Measurements from ENCODE around the gene PEX7. TPM values are rescaled to one million over a fixed set of nuclear protein-coding genes. Genes with fewer than 3 reads are reported as not detected.

PEX7 gene
- total RNA-seq, 4 donors from 2014 or later: 9.0 to 21.5 (median 11.7) TPM; not detected in 1

- intact Hi-C loops (cut with DNase I; ENCODE audit: low total_unique reads): no loop called here
- Histone ChIP-seq H3K4me1 (no peaks in the 10 kb centered on the region), H3K36me3 (no peaks in the 10 kb centered on the region), H3K9me3 (no peaks in the 10 kb centered on the region), H3K27me3 (no peaks in the 10 kb centered on the region), H3K27ac (no peak overlapping the region), H3K4me3 (no peak overlapping the region)
- DNase-seq: no peak
- TF ChIP-seq, protein P1, sequence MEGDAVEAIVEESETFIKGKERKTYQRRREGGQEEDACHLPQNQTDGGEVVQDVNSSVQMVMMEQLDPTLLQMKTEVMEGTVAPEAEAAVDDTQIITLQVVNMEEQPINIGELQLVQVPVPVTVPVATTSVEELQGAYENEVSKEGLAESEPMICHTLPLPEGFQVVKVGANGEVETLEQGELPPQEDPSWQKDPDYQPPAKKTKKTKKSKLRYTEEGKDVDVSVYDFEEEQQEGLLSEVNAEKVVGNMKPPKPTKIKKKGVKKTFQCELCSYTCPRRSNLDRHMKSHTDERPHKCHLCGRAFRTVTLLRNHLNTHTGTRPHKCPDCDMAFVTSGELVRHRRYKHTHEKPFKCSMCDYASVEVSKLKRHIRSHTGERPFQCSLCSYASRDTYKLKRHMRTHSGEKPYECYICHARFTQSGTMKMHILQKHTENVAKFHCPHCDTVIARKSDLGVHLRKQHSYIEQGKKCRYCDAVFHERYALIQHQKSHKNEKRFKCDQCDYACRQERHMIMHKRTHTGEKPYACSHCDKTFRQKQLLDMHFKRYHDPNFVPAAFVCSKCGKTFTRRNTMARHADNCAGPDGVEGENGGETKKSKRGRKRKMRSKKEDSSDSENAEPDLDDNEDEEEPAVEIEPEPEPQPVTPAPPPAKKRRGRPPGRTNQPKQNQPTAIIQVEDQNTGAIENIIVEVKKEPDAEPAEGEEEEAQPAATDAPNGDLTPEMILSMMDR (IDR thresholded peaks at IDR 0.05): no peak
- no peak for TF ChIP-seq POLR2A (IDR thresholded peaks at IDR 0.05)
Measured at GRCh38 chr6:136859430-136859829, 37.0 kb downstream of the PEX7 start.

- H3K4me3 ChIP-seq: no peak overlapping the region
- no peak for TF ChIP-seq POLR2A (IDR thresholded peaks at IDR 0.05)
- H3K27me3 ChIP-seq: no peaks in the 10 kb centered on the region
- no peaks in the 10 kb centered on the region for H3K4me1 ChIP-seq
- H3K36me3 ChIP-seq: no peaks in the 10 kb centered on the region
- intact Hi-C loops (cut with DNase I; ENCODE audit: low total_unique reads): no loop called here
- DNase-seq: no peak
- H3K27ac ChIP-seq: no peak overlapping the region
- H3K9me3 ChIP-seq: no peaks in the 10 kb centered on the region
Measured at GRCh38 chr6:136860043-136860442, 37.7 kb downstream of the PEX7 start.

DNA sequence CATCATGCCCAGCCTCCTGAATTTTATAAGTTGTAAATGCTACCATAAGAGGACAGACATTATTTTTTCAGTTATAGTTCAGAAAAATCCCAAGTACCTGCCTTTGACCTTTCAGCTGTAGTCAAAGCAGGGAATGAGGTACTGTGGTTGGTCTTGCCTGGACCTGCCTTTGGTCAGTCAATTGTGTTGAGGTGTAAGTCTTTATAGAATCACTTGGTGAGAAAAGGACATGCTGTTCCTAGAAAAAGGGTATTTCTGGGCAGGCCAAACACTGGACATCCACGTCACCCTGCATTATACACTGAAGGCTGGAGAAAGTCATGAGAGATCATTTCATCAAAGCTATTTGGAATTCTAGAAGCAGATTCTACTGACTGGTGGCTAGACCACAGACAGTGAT, 40.3 kb downstream of the PEX7 start:
- H3K4me3 ChIP-seq: no peak overlapping the region
- intact Hi-C loops (cut with DNase I; ENCODE audit: low total_unique reads): no loop called here
- no peak overlapping the region for H3K27ac ChIP-seq
- no peak for DNase-seq
- TF ChIP-seq, protein P1 (IDR thresholded peaks at IDR 0.05): no peak
- no peak for TF ChIP-seq POLR2A (IDR thresholded peaks at IDR 0.05)
- H3K9me3 ChIP-seq: no peaks in the 10 kb centered on the region
- no peaks in the 10 kb centered on the region for H3K36me3 ChIP-seq
- H3K27me3 ChIP-seq: no peaks in the 10 kb centered on the region
- H3K4me1 ChIP-seq: no peaks in the 10 kb centered on the region

DNA sequence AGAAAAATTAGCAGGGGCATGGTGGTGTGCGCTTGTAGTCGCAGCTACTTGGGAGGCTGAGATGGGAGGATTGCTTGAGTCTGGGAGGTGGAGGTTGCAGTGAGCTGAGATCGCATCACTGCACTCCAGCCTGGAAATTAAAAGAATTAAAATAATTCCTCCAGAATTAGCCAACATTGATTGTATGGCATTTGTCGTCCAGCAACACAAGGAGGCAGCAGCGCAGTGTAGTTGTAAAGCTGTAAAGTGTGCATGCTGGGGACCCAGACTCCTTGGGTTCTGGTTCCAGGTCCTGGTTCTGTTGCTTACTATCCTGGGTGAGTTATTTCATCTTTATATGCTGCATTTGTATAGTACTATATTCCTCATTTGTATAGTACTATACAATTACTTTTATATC, 41.4 kb downstream of the PEX7 start:
- no peaks in the 10 kb centered on the region for H3K27me3 ChIP-seq
- H3K36me3 ChIP-seq: no peaks in the 10 kb centered on the region
- TF ChIP-seq POLR2A (IDR thresholded peaks at IDR 0.05): no peak
- TF ChIP-seq, protein P1 (IDR thresholded peaks at IDR 0.05): no peak
- H3K9me3 ChIP-seq: no peaks in the 10 kb centered on the region
- intact Hi-C loops (cut with DNase I; ENCODE audit: low total_unique reads): no loop called here
- no peak overlapping the region for H3K27ac ChIP-seq
- H3K4me3 ChIP-seq: no peak overlapping the region
- no peak for DNase-seq
- H3K4me1 ChIP-seq: no peaks in the 10 kb centered on the region

DNA sequence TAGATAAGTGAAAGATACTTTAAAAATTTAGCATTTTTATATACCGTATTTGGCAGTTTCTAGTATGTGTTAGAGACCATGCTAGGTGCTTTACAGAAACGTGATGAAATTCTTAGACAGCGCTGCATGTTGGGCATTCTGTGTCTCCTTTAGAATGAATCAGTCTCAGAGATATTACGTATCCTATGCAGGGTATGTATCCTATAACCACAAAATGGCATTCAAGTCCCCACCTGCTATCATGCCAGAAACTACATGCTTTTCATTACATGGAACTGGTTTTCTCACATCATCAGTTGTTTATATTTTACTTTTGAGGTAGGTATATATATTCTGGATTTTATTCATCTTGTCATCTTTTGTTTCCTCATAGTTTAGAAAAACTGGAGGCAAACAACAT, 42.3 kb downstream of the PEX7 start:
- no peak for DNase-seq
- Histone ChIP-seq H3K27me3 (no peaks in the 10 kb centered on the region), H3K36me3 (no peaks in the 10 kb centered on the region), H3K27ac (no peak overlapping the region), H3K9me3 (no peaks in the 10 kb centered on the region), H3K4me1 (no peaks in the 10 kb centered on the region), H3K4me3 (no peak overlapping the region)
- TF ChIP-seq, protein P1 (IDR thresholded peaks at IDR 0.05): no peak
- TF ChIP-seq POLR2A (IDR thresholded peaks at IDR 0.05): no peak
- intact Hi-C loops (cut with DNase I; ENCODE audit: low total_unique reads): no loop called here

DNA sequence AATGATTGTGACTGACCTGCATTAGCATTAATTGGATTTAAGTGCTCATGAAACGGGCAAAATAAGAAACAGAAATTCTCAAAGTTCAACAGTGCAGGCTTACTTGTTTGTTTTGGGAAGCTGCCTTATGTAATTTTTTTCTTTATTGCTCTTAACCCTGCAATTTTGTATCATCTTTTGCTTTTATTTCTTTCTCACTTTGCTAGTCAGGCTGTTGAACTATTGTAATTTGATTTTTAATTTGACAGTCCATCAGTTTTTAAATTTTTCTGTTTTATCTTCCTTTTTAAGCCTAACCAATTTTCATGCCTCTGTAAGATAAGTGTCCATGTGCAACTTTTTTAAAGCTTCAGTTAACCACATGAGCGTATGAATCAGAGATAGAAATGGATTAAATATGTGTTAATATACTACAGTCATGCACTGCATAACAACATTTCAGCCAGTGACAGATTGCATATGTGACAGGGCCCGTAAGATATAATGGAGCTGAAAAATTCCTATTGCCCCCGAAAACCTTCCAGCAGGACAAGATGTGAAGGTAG, 44.6 kb downstream of the PEX7 start:
- intact Hi-C loops (cut with DNase I; ENCODE audit: low total_unique reads): no loop called here
- TF ChIP-seq POLR2A (IDR thresholded peaks at IDR 0.05): no peak
- TF ChIP-seq, protein P1 (IDR thresholded peaks at IDR 0.05): no peak
- no peak overlapping the region for H3K4me3 ChIP-seq
- no peak for DNase-seq
- H3K4me1 ChIP-seq: no peaks in the 10 kb centered on the region
- no peaks in the 10 kb centered on the region for H3K36me3 ChIP-seq
- no peaks in the 10 kb centered on the region for H3K27me3 ChIP-seq
- no peak overlapping the region for H3K27ac ChIP-seq
- H3K9me3 ChIP-seq: no peaks in the 10 kb centered on the region

Measured in uterus (tissue), 4 donors.